ENCODE results near the gene XRCC2.

The XRCC2 gene

DNA sequence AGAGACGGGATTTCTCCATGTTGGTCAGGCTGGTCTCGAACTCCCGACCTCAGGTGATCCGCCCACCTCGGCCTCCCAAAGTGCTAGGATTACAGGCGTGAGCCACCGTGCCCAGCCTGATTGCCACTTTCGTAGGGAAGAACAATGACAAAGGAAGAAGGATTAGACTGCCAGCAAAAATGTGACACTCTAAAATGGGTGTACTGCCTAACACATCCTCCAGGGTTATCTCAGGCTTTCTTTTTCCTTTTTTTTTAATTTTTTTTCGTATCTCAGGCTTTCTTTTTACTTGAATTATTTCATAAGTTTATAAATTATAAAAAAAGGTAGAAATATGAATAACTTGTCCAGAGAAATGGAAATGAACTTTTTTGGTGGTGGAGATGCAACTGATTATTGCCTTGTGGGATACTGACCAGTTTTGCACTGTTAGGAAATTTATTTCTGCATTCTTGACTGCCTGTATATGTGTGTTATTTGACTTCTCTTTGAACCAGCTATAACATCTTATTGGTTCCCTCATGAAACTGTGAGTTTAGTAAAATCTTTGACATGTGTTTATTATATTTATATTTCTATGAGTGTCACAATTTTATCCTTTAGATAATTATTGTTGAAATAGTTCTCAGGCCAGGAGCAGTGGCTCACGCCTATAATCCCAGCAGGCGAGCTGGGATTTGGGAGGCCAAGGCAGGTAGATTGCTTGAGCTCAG is 56.8 kb downstream of the XRCC2 start:
- Histone ChIP-seq H3K4me3 (no peak overlapping the region), H3K27ac (no peak overlapping the region)

DNA sequence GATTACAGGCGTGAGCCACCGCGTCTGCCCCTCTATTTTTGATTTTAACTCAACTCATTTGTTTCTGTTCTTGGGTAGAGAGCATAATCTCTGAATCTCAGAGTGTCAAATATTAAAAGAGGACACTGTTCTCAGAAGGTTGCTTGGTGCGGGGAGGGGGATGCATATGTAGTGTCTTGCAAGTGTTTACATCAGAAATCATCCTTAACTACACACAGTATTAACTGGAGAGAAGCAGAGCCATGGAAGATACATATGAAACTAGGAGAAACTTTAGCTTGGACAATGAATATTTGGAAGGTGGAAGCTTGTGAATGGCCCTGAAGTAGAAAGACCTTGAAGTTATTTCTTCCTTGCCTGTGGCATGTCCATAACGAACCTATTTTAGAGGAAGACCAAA is 57.5 kb downstream of the XRCC2 start:
- H3K27ac ChIP-seq = no peak overlapping the region
- no peak overlapping the region for H3K4me3 ChIP-seq

DNA sequence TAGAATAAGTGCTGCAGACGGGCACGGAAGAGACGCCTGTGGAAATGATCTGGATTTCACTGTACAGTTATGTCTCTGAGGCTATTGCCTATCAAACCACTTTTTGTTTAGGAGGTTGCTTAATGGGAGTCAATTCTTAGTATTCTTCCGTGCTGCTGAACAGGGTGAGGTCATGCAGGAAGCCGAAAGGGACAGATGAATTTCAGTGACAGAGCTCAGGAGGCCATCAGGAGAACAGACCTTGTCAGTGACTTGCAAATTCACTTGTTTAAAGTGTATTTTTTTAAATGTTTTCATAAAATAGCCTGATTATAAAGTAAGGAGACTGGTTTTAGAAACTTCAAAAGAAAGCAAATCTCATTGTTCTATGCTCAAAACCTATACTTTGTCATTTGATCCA is 58.9 kb downstream of the XRCC2 start:
- Histone ChIP-seq H3K27ac (no peak overlapping the region), H3K4me3 (no peak overlapping the region)

DNA sequence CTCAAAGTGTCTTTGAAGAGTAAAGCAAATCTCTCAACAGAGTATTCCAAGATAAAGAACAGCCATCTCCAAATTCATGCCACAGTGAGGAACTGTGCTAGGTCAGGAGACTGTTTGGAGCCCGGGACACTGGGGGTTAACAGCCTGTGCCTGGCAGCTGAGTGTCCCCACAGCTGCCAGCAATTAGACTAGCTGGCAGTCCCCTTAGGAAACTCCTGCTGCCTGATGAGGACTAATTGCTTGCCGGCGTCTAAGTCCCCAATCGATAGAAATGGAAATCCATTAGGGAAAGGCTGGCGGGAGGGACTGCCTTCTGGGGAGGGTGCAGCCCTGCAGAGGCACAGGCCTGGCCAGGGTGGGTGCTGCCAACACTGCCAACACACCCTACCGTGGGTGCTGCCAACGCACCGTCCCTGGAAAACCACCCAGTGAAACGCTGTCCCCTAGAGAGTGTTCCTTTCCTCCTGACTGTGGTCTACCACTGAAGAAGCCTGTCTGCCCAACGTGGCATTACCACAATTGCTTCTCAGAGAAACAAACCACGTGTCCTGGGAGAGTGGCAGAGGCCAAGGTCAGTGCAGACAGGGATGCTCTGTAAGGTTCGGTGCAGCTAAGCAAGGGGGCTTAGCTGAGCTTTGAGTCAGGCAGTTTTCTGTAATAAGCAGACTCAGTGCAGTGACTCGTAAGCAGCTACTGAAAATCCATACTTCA is 60.8 kb downstream of the XRCC2 start:
- no peak overlapping the region for H3K27ac ChIP-seq
- H3K4me3 ChIP-seq = no peak overlapping the region

DNA sequence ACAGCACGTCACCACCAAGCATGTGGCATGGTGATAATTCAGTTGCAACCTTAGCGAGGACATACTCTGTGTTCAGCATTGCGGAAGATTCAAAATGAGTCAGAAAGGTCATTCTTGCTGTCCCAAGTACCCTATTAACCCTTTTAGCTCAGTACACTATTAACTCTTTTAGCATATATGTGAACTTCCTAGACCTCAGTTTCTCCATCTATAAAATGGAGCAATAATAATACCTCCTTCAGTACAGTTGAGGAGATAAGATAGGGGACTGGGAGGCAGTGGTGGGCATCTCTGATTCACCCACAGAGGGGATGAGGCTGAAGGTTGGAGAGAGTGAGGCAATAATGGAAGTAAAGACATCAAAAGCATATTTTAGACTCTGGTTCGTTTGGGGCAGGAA is 67.3 kb downstream of the XRCC2 start:
- Histone ChIP-seq H3K27ac (no peak overlapping the region), H3K4me3 (no peak overlapping the region)

DNA sequence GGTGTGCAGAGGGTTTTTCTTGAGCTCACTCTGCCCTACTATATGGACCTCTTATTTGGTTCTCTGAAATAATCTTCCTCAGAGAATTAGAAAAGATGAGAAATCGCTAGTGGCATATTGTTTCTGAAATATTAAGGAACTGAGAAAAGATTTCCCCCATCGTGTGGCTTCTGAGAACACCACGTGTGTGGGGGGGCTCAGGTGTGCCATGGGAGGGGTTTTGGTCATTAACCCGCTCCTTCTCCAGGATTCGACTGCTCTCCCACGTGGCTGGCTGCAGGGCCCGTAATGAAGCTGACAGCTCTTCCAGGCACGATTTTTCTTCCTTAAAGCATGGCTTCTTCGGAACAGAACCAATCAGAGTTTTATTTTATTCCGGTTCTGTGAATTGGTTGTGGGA is 67.7 kb downstream of the XRCC2 start:
- no peak overlapping the region for H3K4me3 ChIP-seq

DNA sequence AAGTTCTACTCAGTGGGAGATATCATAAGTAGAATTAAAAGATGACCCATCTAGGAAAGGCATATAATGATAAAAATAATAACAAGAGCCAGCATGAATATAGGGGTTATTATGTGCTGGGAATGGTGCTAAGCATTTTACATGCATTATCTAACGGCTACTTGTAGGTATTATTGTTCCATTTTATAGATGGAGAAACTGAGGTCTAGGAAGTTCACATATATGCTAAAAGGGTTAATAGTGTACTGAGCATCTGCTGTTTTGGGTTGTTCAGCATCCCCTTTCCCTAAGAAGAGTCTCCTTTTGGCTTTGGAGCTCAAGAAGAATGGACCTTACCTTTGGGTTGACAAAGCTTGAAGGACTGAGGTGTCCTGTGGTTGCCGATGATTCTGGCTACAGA is 68.9 kb downstream of the XRCC2 start:
- Histone ChIP-seq H3K27ac (no peak overlapping the region), H3K4me3 (no peak overlapping the region)

More for the DNA sequence above, 67.7 kb downstream of the XRCC2 start:
- no peak overlapping the region for H3K27ac ChIP-seq

DNA sequence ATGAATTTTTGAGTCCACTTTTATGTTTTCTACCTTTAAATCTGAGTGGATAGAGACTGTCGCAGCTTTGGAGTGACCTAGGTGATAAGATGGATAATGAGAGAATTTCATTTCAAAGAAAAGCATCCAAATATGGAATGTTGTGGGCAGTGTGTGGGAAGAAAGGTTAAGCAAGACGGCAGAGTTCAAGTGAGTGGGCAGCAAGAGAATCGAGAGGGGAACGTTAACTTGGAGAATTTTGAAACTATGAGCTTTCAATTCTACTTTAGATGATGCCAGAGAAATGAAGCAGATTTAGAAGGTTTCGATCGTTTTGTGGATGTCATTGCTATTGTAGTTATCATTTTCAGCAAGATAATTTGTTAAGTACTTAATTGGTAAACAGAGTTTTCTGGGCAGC is 73.0 kb downstream of the XRCC2 start:
- H3K27ac ChIP-seq = no peak overlapping the region
- H3K4me3 ChIP-seq = no peak overlapping the region

DNA sequence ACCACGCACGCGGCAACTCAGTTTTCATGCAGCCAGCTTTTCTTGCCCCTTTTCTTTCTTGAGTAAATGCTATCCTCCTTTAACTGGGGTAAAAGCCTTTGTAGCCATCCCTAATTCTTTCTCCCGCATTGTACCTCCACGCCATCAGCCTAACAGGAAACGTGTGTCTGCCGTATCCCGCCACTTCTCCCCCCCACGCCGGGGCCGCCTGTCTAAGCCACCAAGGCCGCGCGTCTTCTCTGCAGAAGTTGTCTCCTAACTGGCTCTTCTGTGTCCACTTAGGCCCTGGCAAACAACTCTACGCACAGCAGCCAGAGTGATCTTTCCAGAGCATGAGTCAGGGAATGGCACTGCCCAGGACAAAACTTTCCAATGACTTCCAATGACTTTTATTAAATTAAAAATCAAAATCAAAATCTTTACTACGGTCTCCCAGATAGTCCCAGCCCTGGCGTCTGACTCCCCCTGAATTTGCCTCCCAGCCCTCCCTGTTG is 74.6 kb downstream of the XRCC2 start:
- Histone ChIP-seq H3K27ac (no peak overlapping the region), H3K4me3 (no peak overlapping the region)

DNA sequence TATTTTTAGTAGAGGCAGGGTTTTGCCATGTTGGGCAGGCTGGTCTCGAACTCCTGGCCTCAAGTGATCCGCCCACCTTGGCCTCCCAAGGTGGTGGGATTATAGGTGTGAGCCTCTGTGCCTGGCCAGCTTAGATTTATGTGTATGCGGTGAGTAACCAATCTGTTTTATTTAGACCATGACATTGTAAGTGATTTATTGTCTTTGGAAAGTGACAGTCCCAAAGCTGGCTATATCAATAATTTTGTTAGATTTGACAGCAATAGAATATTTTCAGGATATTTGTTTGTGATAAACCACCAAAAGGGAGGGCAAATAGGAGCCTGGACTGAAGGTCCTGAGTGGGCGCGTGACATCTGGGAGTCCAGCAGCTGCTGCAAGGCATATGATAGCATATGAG is 75.7 kb downstream of the XRCC2 start:
- Histone ChIP-seq H3K27ac (no peak overlapping the region), H3K4me3 (no peak overlapping the region)

DNA sequence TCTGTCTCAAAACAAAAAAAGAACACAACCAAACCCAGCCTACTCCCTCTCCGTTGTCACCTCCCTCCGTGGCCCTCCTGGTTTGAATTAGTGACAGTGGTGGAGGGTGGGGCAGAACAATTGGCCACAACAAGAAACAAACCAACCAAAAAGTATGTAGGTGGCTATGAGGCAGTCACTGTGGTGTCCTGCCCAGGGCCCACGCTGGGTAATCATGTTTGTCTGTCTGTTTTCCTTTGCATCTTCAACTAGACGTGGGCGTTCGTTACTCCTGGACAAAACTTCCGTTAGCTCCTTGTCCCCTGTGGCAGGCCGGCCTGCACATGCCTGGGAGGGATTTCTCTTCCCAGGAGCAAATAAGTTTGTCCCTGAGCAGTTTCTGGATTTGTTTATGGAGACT is 78.4 kb downstream of the XRCC2 start:
- no peak overlapping the region for H3K4me3 ChIP-seq
- no peak overlapping the region for H3K27ac ChIP-seq

DNA sequence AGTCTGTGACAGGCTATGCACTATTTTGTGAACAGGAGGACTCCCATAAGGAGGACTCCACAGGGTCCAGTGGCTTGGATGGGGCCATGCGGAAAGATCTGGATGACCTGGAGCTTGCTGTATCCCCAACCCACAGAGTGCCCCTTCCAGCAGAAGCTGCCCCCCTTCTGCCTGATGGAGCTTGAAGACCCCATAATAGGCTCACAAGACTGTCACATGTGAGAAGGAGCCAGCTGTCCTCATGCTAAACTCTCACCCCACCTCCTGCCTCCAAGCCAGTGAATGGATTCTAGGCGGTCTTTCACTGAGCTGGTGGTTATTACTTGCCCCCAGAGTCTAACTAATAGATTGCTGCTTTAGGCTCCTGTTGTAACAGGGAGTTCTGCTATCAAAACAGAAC is 79.1 kb downstream of the XRCC2 start:
- Histone ChIP-seq H3K4me3 (no peak overlapping the region), H3K27ac (no peak overlapping the region)

Measured in skin epidermis (tissue), 12 donors.